Heart left ventricle (tissue), 16 donors: Measurements from ENCODE around the gene FXYD3. TPM values are rescaled to one million over a fixed set of nuclear protein-coding genes. Genes with fewer than 3 reads are reported as not detected.
A peak's percentile ranks its signal among the peaks of the same experiment; 100 is the strongest.

Experiments
- ATAC-seq, 4 donors: fragments of 200-7000 bp; cut with Tn5 transposase; one replicate each; pipeline ENCODE4 v1.9.1; 2020 to 2022; ENCODE audit warnings: moderate library complexity in 4 of 4, mild to moderate bottlenecking in 3 of 4, moderate number of reproducible peaks in 1 of 4
- DNase-seq, 5 donors: peaks; one replicate each; pipeline ENCODE4 v3.0.0-alpha.2; 2020
- H3K27ac ChIP-seq, 12 donors: fragments of 200-600 bp; sonication (generic) in 4 of 12; one replicate each; pipeline versions ENCODE4 v1.5.0 to v1.8.0; 2016 to 2022; ENCODE audit warnings: mild to moderate bottlenecking in 2 of 12
- H3K27me3 ChIP-seq, 9 donors: fragments of 200-600 bp; sonication (generic) in 2 of 9; one replicate each; pipeline versions ENCODE4 v1.5.1 to v1.8.0; 2016 to 2022; ENCODE audit warnings: mild to moderate bottlenecking in 3 of 9
- H3K36me3 ChIP-seq, 9 donors: fragments of 200-600 bp; sonication (generic) in 2 of 9; one replicate each; pipeline versions ENCODE4 v1.5.0 to v1.8.0; 2018 to 2022; ENCODE audit warnings: mild to moderate bottlenecking in 2 of 9
- H3K4me1 ChIP-seq, 12 donors: fragments of 200-600 bp; sonication (generic) in 4 of 12; one replicate each; pipeline versions ENCODE4 v1.5.0 to v1.8.0; 2016 to 2022; ENCODE audit warnings: mild to moderate bottlenecking in 3 of 12
- H3K4me3 ChIP-seq, 12 donors: fragments of 200-600 bp; sonication (generic) in 4 of 12; one replicate each; pipeline versions ENCODE4 v1.5.0 to v1.8.0; 2017 to 2022; ENCODE audit warnings: mild to moderate bottlenecking in 9 of 12, moderate library complexity in 4 of 12
- H3K9me3 ChIP-seq, 12 donors: fragments of 200-600 bp; sonication (generic) in 4 of 12; one replicate each; pipeline versions ENCODE4 v1.5.0 to v1.8.0; 2016 to 2022; ENCODE audit warnings: mild to moderate bottlenecking in 1 of 12
- POLR2A ChIP-seq, 2 donors: fragments of 450-650 bp; IDR thresholded peaks; one replicate each; pipeline ENCODE4 v1.6.1; 2017; ENCODE audit warnings: antibody characterized with exemption in 2 of 2, mild to moderate bottlenecking in 2 of 2, moderate library complexity in 2 of 2
- WGBS, 4 donors: extraction: QIAGEN DNeasy Blood & Tissue Kit in 2 of 4; methylation state at CpG; one replicate each; pipeline versions ENCODE4 v1.1.5 to v1.1.7; 2013 to 2018; 5-methylcytosine and 5-hydroxymethylcytosine counted together
- intact Hi-C, 10 donors: fragments of 100-400 bp; cut with DNase I; formaldehyde crosslinking; loops; one replicate each; pipeline versions ENCODE4 v1.11.1 to v1.14.2; 2022
- polyA plus RNA-seq, 2 donors: library from polyadenylated mRNA; stranded (reverse); fragments of 200-250 nt; gene quantifications; one replicate each; pipeline ENCODE4 v1.2.3, GENCODE V29; 2013
- total RNA-seq, 9 donors: library from RNA; depleted of rRNA in 2 of 9; stranded (reverse); fragments of >200 nt in 2 of 9; fragmentation: NEBNext Ultra II Directional in 3 of 9; extraction: Animal tissue kit (Norgen Biotek cat#: 25700) in 3 of 9; gene quantifications; one replicate each; pipeline versions ENCODE4 v1.1.0 to v1.2.4, GENCODE V29; 2016 to 2023
- TF ChIP-seq, protein P1 (sequence below), 12 donors: fragments of 200-600 bp; sonication (generic) in 4 of 12; IDR thresholded peaks; one replicate each; pipeline versions ENCODE4 v1.5.0 to v1.8.0; 2018 to 2022; ENCODE audit warnings: antibody characterized with exemption in 12 of 12, mild to moderate bottlenecking in 5 of 12
- donor health status: ischemic (EF 13 %, LVEDD 7.1; RV severe dilation, severe dysfunction).
- donor health status: healthy with polysubstance abuse.
- donor health status: DM: no; HTN: yes; CAD: no.
- donor health status: DM: no; HTN: no; CAD: no.
- donor health status: ischemic (EF 25% LVEDD 6.9; RV normal size, moderate dysfunction).
- donor health status: ischemic (EF 25% LVEDD 5.7; RV mildly dilated, moderate dysfunction).
- donor health status: healthy.
- donor health status: DM: yes; HTN: yes; CAD: no.
- donor health status: ischemic (EF 35%, LVEDD 5.7; RV mildly dilated, moderate dysfunction).
- donor health status: nonischemic (EF 11% LVEDD 7.7; RV severe dilation, severe dysfunction).
- donor health status: DM: yes; HTN: yes; CAD: no.
- donor health status: PGD.
- donor health status: ischemic (EF 29% LVEDD 5.4; RV normal size, mild dysfunction).
- donor health status: nonischemic (EF 23%, LVEDD 6.1; RV moderate dilation, normal function).

The FXYD3 gene
- total and polyA plus RNA-seq, 11 donors = 0.37 to 2.5 (median 0.93) TPM; not detected in 3

DNA sequence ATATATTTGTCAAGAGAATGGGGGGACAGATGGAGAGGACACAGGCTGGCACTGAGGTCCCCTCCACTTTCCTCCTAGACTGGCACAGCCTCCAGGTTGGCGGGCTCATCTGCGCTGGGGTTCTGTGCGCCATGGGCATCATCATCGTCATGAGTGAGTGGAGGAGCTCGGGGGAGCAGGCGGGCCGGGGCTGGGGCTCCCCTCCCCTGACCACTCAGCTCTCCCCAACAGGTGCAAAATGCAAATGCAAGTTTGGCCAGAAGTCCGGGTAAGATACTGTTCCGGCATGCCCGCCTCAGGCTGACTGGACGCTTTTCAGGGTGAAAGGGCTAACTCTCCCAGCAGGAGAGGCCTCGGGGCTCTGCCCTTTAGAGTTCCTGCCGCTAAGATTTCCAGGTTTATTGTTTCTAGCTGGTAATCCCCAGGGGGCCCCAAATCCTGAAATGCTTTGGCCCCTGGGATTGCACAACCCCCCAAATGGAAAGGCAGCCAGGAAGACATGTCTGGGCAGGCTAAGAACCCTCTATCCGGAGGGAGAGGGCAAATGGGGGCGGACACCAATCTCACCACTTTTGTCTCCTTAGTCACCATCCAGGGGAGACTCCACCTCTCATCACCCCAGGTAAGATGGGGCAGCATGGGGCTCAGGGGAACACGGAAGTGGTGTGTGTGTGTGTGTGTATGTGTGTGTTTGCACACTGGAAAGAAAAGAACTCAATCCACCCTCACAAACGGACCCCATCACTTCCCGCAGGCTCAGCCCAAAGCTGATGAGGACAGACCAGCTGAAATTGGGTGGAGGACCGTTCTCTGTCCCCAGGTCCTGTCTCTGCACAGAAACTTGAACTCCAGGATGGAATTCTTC, 7.3 kb downstream of the FXYD3 start:
- TF ChIP-seq, protein P1, sequence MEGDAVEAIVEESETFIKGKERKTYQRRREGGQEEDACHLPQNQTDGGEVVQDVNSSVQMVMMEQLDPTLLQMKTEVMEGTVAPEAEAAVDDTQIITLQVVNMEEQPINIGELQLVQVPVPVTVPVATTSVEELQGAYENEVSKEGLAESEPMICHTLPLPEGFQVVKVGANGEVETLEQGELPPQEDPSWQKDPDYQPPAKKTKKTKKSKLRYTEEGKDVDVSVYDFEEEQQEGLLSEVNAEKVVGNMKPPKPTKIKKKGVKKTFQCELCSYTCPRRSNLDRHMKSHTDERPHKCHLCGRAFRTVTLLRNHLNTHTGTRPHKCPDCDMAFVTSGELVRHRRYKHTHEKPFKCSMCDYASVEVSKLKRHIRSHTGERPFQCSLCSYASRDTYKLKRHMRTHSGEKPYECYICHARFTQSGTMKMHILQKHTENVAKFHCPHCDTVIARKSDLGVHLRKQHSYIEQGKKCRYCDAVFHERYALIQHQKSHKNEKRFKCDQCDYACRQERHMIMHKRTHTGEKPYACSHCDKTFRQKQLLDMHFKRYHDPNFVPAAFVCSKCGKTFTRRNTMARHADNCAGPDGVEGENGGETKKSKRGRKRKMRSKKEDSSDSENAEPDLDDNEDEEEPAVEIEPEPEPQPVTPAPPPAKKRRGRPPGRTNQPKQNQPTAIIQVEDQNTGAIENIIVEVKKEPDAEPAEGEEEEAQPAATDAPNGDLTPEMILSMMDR (IDR thresholded peaks at IDR 0.05) = no peak
- no peak for TF ChIP-seq POLR2A (IDR thresholded peaks at IDR 0.05)
- H3K9me3 ChIP-seq = no peaks in the 10 kb centered on the region
- H3K27ac ChIP-seq = peak overlapping the region in 11 of 12 donors; percentile 82 to 94 (median 91)
- intact Hi-C loops = no loop called here
- no peak for DNase-seq
- H3K27me3 ChIP-seq = no peaks in the 10 kb centered on the region
- H3K4me1 ChIP-seq = peaks cover 0 to 46% (median 12%) of the 10 kb centered on the region in 12 donors
- no peak for ATAC-seq
- 81 to 86% (median 85%) methylated on average over 18 to 19 of the region's 19 CpGs for WGBS, 4 donors
- H3K36me3 ChIP-seq = no peaks in the 10 kb centered on the region
- H3K4me3 ChIP-seq = peak overlapping the region in 2 of 12 donors; percentile 66 to 68

DNA sequence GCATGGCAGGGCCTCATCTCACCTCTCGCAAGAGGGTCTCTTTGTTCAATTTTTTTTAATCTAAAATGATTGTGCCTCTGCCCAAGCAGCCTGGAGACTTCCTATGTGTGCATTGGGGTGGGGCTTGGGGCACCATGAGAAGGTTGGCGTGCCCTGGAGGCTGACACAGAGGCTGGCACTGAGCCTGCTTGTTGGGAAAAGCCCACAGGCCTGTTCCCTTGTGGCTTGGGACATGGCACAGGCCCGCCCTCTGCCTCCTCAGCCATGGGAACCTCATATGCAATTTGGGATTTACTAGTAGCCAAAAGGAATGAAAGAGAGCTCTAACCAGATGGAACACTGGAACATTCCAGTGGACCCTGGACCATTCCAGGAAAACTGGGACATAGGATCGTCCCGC, 8.0 kb downstream of the FXYD3 start:
- ATAC-seq = peak in 3 of 4 donors; percentile 7 to 22 (median 11)
- peak overlapping the region in 7 of 12 donors; percentile 55 to 68 (median 66) for H3K4me3 ChIP-seq
- H3K27me3 ChIP-seq = no peaks in the 10 kb centered on the region
- peak overlapping the region in 11 of 12 donors; percentile 82 to 94 (median 91) for H3K27ac ChIP-seq
- H3K4me1 ChIP-seq = peaks cover 0 to 45% (median 12%) of the 10 kb centered on the region in 12 donors
- H3K36me3 ChIP-seq = no peaks in the 10 kb centered on the region
- peak in 2 of 5 donors; percentile 65 to 67 for DNase-seq
- 64 to 77% (median 76%) methylated on average over 4 to 5 of the region's 5 CpGs for WGBS, 4 donors
- no peak for TF ChIP-seq POLR2A (IDR thresholded peaks at IDR 0.05)
- TF ChIP-seq, protein P1 (IDR thresholded peaks at IDR 0.05) = no peak
- no peaks in the 10 kb centered on the region for H3K9me3 ChIP-seq
- intact Hi-C loops = no loop called here

DNA sequence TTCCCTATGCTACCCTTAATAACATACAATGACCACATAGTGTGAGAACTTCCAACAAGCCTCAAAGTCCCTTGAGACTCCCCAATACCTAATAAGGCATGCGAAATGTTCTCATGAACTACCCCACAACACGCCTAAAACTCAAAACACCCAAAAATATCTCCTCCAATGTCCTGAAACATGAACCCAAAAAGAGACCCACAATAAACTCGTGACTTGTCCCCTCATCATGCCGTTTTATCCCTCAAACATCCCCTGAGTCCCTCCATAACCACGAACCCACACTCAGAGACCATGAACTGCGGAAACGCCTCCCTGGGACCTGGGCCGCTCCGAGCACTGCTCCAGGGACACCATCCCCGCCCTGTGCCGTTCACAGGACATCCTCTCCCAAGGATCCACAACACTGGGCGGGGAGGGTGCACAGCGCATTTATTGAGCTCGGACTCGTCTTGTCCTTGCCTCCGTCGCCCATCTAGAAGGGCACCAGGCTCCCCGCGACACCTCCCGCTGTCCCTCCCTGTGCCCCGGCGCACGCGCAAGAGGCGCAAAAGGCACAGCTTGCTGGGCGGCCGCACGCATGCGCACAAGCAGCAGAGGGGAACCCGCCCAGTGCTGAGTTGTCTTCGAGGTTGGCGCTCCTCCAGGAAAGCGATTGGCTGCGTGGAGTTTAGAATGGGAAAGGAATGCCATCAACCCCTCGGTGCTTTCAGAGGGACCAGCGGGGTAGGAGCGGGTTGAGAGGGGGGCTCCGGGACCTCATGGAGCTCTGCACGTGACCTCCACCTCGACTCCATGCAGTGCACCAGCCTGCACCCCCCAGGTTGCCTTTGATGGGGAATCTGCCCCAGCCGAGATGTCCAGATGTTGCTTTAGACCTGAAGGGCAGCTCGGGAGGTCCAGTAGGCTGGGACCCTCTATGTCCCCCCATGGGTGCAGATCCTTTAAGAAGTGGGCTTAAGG, 8.8 kb downstream of the FXYD3 start:
- peaks cover 0 to 38% (median 12%) of the 10 kb centered on the region in 12 donors for H3K4me1 ChIP-seq
- peak overlapping the region; percentile 4 to 68 (median 58) for H3K4me3 ChIP-seq
- intact Hi-C loops = loop anchor here in 1 of 10 donors (1.0 kb wide), 1 partner anchor 17 kb away; no protein-coding TSS in a partner anchor
- H3K9me3 ChIP-seq = no peaks in the 10 kb centered on the region
- H3K27me3 ChIP-seq = no peaks in the 10 kb centered on the region
- no peaks in the 10 kb centered on the region for H3K36me3 ChIP-seq
- TF ChIP-seq, protein P1 (IDR thresholded peaks at IDR 0.05) = no peak
- TF ChIP-seq POLR2A (IDR thresholded peaks at IDR 0.05) = peak; percentile 35 to 95
- 7 to 8% (median 7%) methylated on average over 31 to 42 of the region's 42 CpGs for WGBS, 4 donors
- ATAC-seq (peak; percentile 92 to 96 (median 94)), DNase-seq (peak; percentile 94 to 97 (median 97))
- peak overlapping the region; percentile 67 to 94 (median 90) for H3K27ac ChIP-seq
